ENCODE results near the gene PREB. TPM values are rescaled to one million over a fixed set of nuclear protein-coding genes. Genes with fewer than 3 reads are reported as not detected.
"Not testable (repeated sequence)": the region's sequence is repeated elsewhere in the genome, so short reads cannot be mapped to it uniquely, and the experiment has no call there.

The PREB gene, protein sequence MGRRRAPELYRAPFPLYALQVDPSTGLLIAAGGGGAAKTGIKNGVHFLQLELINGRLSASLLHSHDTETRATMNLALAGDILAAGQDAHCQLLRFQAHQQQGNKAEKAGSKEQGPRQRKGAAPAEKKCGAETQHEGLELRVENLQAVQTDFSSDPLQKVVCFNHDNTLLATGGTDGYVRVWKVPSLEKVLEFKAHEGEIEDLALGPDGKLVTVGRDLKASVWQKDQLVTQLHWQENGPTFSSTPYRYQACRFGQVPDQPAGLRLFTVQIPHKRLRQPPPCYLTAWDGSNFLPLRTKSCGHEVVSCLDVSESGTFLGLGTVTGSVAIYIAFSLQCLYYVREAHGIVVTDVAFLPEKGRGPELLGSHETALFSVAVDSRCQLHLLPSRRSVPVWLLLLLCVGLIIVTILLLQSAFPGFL
- 48.5 TPM for polyA plus RNA-seq
- long read RNA-seq, donor 1, transcript PREB-201 (9 exons, 2,166 nt): major isoform, 8 of 8 reads
- long read RNA-seq, donor 1, partial matches to known transcripts: 0 of 8 reads
- long read RNA-seq, donor 1, other reads (novel, unspliced or antisense): 0 of 8 reads
- long read RNA-seq, donor 2, transcript PREB-201 (9 exons, 2,166 nt): major isoform, 9 of 14 reads
- long read RNA-seq, donor 2, partial matches to known transcripts: 5 of 14 reads
- long read RNA-seq, donor 2, other reads (novel, unspliced or antisense): 0 of 14 reads
- long read RNA-seq, donor 3: 0 reads
- long read RNA-seq, donor 4, partial matches to known transcripts: 0 of 2 reads
- long read RNA-seq, donor 4, other reads (novel, unspliced or antisense): 0 of 2 reads
- long read RNA-seq, donor 5, transcript PREB-201 (9 exons, 2,166 nt): major isoform, 5 of 5 reads
- long read RNA-seq, donor 5, partial matches to known transcripts: 0 of 5 reads
- long read RNA-seq, donor 5, other reads (novel, unspliced or antisense): 0 of 5 reads
- long read RNA-seq, donor 6, transcript PREB-201 (9 exons, 2,166 nt): major isoform, 11 of 23 reads
- long read RNA-seq, donor 6, partial matches to known transcripts: 11 of 23 reads
- long read RNA-seq, donor 6, other reads (novel, unspliced or antisense): 0 of 23 reads
- long read RNA-seq, donor 7, transcript PREB-201 (9 exons, 2,166 nt): major isoform, 5 of 5 reads
- long read RNA-seq, donor 7, partial matches to known transcripts: 0 of 5 reads
- long read RNA-seq, donor 7, other reads (novel, unspliced or antisense): 0 of 5 reads
- long read RNA-seq, donor 8, transcript PREB-201 (9 exons, 2,166 nt): major isoform, 13 of 26 reads
- long read RNA-seq, donor 8, partial matches to known transcripts: 13 of 26 reads
- long read RNA-seq, donor 8, other reads (novel, unspliced or antisense): 0 of 26 reads
- long read RNA-seq, donor 9, transcript PREB-201 (9 exons, 2,166 nt): major isoform, 5 of 19 reads
- long read RNA-seq, donor 9, partial matches to known transcripts: 12 of 19 reads
- long read RNA-seq, donor 9, other reads (novel, unspliced or antisense): 0 of 19 reads
- long read RNA-seq, donor 10, transcript PREB-201 (9 exons, 2,166 nt): major isoform, 16 of 22 reads
- long read RNA-seq, donor 10, partial matches to known transcripts: 5 of 22 reads
- long read RNA-seq, donor 10, other reads (novel, unspliced or antisense): 0 of 22 reads
- long read RNA-seq, donor 11, transcript PREB-201 (9 exons, 2,166 nt): major isoform, 8 of 8 reads
- long read RNA-seq, donor 11, partial matches to known transcripts: 0 of 8 reads
- long read RNA-seq, donor 11, other reads (novel, unspliced or antisense): 0 of 8 reads

DNA sequence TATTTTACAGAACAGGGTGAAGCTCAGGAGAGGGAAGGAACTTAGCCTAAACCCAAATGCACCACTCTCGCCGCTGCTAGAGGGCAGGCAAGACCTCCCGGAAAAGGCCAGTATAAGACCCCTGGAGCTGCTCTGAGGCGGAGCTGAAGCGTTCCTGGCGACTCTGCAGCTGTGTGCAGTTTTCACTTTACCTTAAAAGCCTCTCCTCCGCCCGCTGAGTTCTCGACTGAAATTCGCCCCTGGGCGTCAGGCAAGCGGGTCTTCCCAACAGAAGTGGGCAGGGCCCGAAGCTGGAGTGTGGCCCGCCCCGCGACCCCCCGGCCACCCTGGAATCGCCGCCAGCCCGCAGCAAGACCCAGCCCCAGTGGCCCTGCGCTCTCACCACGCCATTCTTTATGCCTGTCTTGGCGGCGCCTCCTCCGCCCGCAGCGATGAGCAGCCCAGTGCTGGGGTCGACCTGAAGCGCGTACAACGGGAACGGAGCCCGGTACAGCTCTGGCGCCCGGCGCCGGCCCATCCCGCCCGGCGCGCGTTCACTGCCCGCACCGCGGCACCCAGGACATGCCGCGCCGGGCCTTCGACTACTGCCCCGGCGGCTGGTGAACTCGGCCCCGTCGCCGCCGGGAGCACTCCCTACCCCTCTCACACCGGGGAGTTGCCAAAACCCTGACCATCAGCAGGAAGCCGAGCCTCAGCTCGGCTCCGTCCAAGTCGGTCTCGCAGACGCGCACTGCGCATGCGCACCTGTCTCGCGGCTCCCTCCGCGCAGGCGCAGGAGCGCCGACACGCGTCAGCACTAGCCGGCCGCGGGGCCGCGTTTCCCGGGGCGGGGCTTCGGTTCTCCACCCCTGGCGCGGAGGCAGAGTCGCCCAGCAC, at the start of gene PREB:
TSS of gene PREB (minus strand) at position 732 of the 876 bp plus-strand sequence. CDS start at position 517, 215 bp downstream.
- H3K36me3 ChIP-seq (ENCODE audit: control insufficient read depth, insufficient read depth, low read length): peaks cover 40% of the 10 kb centered on the region
- peak within 1 kb of the TSS; percentile 56 for H3K27ac ChIP-seq (ENCODE audit: low read length)
- no peaks in the 10 kb centered on the region for H3K27me3 ChIP-seq (ENCODE audit: control insufficient read depth, insufficient read depth, low read length)
- peak within 1 kb of the TSS; percentile 82 for H3K4me3 ChIP-seq (ENCODE audit: low read length)
- H3K9me3 ChIP-seq (ENCODE audit: control insufficient read depth, low read depth, low read length): no peaks in the 10 kb centered on the region
- DNase-seq: peak; percentile 96 to 97
- H3K4me1 ChIP-seq (ENCODE audit: control insufficient read depth, insufficient read depth, low read length): peaks cover 10% of the 10 kb centered on the region
- no CpG with 5 or more reads among the region's 86 CpGs for WGBS (ENCODE audit: insufficient coverage, low lambda C conversion rate)

DNA sequence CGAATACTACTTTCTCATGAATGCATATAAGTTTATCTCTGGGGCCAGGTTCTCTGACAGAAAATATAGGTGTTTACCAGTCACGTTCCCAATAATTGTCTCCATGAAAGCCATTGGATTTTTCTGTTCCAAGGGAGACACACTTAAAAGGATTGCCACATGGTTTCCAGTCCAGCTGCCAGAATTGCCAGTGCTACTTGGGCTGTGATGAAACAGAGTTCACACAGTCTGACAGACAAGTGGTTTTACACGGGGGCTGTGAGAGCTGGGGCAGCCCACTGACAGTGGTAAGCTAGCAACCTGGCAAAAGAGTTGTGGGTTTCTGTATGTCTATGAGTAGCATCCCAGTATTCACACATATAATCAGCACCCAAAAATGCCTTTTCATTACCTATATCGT, 49.7 kb upstream of the PREB start:
- no peaks in the 10 kb centered on the region for H3K36me3 ChIP-seq (ENCODE audit: control insufficient read depth, insufficient read depth, low read length)
- no peaks in the 10 kb centered on the region for H3K9me3 ChIP-seq (ENCODE audit: control insufficient read depth, low read depth, low read length)
- H3K27me3 ChIP-seq (ENCODE audit: control insufficient read depth, insufficient read depth, low read length): peaks cover 2% of the 10 kb centered on the region
- no peaks in the 10 kb centered on the region for H3K4me1 ChIP-seq (ENCODE audit: control insufficient read depth, insufficient read depth, low read length)
- H3K4me3 ChIP-seq (ENCODE audit: low read length): no peak overlapping the region
- no CpG with 5 or more reads among the region's 4 CpGs for WGBS (ENCODE audit: insufficient coverage, low lambda C conversion rate)
- H3K27ac ChIP-seq (ENCODE audit: low read length): no peak overlapping the region
- DNase-seq: no peak

DNA sequence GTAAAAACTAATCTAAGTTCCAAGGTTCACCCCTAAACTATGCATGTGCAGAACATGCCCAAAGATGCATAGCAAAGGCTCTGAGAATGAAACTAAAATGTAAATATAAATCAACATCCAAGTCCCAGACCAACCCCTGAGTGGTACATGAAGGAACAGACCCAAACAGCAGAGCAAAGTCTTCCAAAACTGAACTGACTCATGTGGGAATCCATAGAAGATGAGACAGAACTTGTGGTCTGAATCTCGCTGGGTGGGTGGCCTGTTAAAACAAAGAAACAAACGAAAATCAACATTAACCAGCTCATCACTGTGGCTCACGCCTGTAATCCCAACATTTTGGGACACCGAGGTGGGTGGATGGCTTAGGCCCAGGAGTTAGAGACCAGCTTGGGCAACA, 47.9 kb upstream of the PREB start:
- peaks cover 2% of the 10 kb centered on the region for H3K27me3 ChIP-seq (ENCODE audit: control insufficient read depth, insufficient read depth, low read length)
- H3K9me3 ChIP-seq (ENCODE audit: control insufficient read depth, low read depth, low read length): no peaks in the 10 kb centered on the region
- no peak overlapping the region for H3K27ac ChIP-seq (ENCODE audit: low read length)
- H3K4me3 ChIP-seq (ENCODE audit: low read length): no peak overlapping the region
- DNase-seq: no peak
- no peaks in the 10 kb centered on the region for H3K4me1 ChIP-seq (ENCODE audit: control insufficient read depth, insufficient read depth, low read length)
- no peaks in the 10 kb centered on the region for H3K36me3 ChIP-seq (ENCODE audit: control insufficient read depth, insufficient read depth, low read length)
- WGBS (ENCODE audit: insufficient coverage, low lambda C conversion rate): no CpG with 5 or more reads among the region's 4 CpGs

DNA sequence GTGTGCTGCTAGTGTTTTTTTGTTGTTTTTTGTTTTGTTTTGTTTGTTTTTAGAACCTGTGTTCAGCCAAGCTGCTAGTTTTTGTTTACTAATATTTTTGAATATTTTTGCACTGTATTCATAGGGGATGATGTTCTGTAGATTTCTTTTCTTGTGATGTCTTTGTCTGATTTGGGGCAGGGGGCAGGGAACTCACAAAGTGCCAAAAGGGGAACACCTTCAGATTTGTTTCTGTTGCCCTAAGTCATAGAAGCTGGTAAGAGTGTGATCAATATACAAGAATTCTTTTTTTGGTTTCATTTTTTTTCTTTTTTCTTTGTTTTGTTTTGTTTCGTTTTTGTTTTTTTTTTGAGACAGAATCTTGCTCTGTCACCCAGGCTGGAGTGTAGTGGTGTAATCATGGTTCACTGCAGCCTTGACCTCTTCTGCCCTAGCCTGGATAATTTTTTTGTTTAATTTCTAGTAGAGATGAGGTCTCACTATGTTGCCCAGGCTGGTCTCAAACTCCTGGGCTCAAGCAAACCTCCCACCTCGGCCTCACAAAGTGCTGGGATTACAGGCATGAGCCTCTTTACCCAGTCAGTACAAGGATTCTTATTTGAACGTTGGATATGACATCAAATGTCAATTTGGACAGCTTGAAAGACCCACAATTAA, 45.0 kb upstream of the PREB start:
- no CpG with 5 or more reads among the region's 3 CpGs for WGBS (ENCODE audit: insufficient coverage, low lambda C conversion rate)
- Histone ChIP-seq H3K27ac (ENCODE audit: low read length) (no peak overlapping the region), H3K4me3 (ENCODE audit: low read length) (no peak overlapping the region)

DNA sequence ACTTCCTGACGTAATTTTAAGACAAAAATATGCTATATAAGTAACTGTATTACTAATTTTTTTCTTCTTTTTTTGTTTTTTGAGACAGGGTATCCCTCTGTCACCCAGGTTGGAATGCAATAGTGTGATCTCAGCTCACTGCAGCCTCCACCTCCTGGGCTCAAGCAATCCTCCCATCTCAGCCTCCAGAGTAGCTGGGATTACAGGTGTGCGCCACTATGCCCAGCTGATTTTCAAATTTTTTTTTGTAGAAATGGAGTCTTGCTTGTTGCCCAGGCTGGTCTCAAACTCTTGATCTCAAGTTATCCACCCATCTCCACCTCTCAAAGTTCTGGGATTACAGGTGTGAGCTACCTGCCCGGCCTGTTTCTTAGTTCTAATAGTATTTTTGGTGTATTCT, 44.0 kb upstream of the PREB start:
- Histone ChIP-seq H3K4me3 (ENCODE audit: low read length) (no peak overlapping the region), H3K27ac (ENCODE audit: low read length) (no peak overlapping the region), H3K36me3 (ENCODE audit: control insufficient read depth, insufficient read depth, low read length) (no peaks in the 10 kb centered on the region), H3K27me3 (ENCODE audit: control insufficient read depth, insufficient read depth, low read length) (peaks cover 5% of the 10 kb centered on the region), H3K9me3 (ENCODE audit: control insufficient read depth, low read depth, low read length) (no peaks in the 10 kb centered on the region), H3K4me1 (ENCODE audit: control insufficient read depth, insufficient read depth, low read length) (no peaks in the 10 kb centered on the region)
- 100% methylated on average over 1 of the region's 3 CpGs for WGBS (ENCODE audit: insufficient coverage, low lambda C conversion rate)
- no peak for DNase-seq

More for the DNA sequence above, 45.0 kb upstream of the PREB start:
- no peaks in the 10 kb centered on the region for H3K4me1 ChIP-seq (ENCODE audit: control insufficient read depth, insufficient read depth, low read length)
- H3K36me3 ChIP-seq (ENCODE audit: control insufficient read depth, insufficient read depth, low read length): no peaks in the 10 kb centered on the region
- no peak for DNase-seq
- peaks cover 5% of the 10 kb centered on the region for H3K27me3 ChIP-seq (ENCODE audit: control insufficient read depth, insufficient read depth, low read length)
- H3K9me3 ChIP-seq (ENCODE audit: control insufficient read depth, low read depth, low read length): no peaks in the 10 kb centered on the region

DNA sequence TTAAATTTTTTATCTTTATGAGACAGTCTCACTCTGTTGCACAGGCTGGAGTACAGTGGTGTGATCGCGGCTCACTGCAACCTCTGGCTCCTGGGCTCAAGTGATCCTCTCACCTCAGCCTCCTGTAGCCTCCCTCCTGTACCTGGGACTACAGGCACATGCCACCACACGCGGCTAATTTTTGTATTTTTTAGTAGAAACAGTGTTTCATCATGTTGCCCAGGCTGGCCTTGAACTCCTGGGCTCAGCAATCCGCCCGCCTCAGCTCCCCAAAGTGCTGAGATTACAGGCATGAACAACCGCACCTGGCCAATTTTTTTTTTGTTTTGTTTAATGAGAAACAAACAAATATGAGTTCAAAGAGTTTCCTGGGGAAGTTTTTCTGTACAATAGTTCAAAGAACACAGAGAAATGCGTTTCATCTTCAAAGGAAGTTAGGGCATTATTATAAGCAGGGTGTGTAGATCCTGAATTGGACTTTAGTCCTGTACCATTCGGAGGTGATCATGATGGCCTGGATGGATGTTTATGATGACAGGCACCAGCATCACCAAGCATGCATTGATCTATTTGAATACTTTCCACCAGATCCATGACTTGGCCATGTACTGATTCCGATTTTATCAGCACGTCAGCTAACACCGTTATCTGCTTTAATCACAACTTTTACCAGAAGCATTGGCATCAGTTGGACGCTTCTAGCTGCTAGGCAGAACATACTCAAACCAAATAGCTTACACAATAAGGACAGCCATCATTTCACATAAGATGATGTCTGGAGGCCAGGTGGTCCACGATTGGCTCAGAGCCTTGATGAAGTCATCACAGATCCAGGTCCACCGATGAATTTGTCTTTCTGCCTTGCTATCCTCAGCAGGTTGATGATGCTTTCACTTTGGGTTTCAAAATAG, 43.3 kb upstream of the PREB start:
- Histone ChIP-seq H3K27ac (ENCODE audit: low read length) (no peak overlapping the region), H3K4me3 (ENCODE audit: low read length) (no peak overlapping the region), H3K27me3 (ENCODE audit: control insufficient read depth, insufficient read depth, low read length) (peaks cover 5% of the 10 kb centered on the region), H3K9me3 (ENCODE audit: control insufficient read depth, low read depth, low read length) (no peaks in the 10 kb centered on the region), H3K4me1 (ENCODE audit: control insufficient read depth, insufficient read depth, low read length) (no peaks in the 10 kb centered on the region), H3K36me3 (ENCODE audit: control insufficient read depth, insufficient read depth, low read length) (no peaks in the 10 kb centered on the region)
- peak in 1 of 2 donors; percentile 22 for DNase-seq
- WGBS (ENCODE audit: insufficient coverage, low lambda C conversion rate): no CpG with 5 or more reads among the region's 15 CpGs

DNA sequence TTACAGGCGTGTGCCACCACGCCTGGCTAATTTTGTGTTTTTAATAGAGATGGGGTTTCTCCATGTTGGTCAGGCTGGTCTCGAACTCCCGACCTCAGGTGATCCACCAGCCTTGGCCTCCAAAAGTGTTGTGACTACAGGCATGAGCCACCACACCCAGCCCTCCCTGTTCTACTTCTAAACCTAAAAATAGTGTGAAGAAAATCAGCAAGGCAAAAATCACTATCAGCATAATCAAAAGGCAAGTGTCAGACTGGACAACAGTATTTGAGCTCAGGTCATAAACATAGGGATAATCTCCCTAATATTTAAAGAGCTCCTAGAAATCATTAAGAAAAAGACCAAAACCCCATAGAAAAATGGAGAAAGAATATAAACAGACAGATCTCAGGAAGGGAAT, 41.3 kb upstream of the PREB start:
- H3K27ac ChIP-seq (ENCODE audit: low read length); H3K36me3 ChIP-seq (ENCODE audit: control insufficient read depth, insufficient read depth, low read length); H3K27me3 ChIP-seq (ENCODE audit: control insufficient read depth, insufficient read depth, low read length); H3K9me3 ChIP-seq (ENCODE audit: control insufficient read depth, low read depth, low read length); H3K4me3 ChIP-seq (ENCODE audit: low read length); DNase-seq; H3K4me1 ChIP-seq (ENCODE audit: control insufficient read depth, insufficient read depth, low read length): not testable (repeated sequence)
- WGBS (ENCODE audit: insufficient coverage, low lambda C conversion rate): no CpG with 5 or more reads among the region's 4 CpGs

DNA sequence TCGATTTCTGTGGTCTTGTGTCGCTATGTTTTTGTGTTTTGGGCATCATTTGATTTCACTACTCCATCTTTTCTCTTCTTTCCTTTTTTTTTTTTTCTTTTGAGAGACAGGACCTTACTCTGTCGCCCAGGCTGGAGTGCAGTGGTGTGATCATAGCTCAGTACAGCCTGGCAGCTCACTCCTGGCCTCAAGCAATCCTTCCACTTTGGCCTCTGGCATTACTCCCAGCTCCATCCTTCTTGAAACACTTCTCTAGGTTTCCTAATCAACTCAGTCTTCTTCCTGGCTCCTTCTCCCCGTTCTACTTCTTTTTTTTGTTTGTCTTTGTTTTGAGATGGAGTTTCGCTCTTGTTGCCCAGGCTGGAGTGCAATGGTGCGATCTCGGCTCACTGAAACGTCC, 40.9 kb upstream of the PREB start:
- Histone ChIP-seq H3K27me3 (ENCODE audit: control insufficient read depth, insufficient read depth, low read length) (peaks cover 5% of the 10 kb centered on the region), H3K4me1 (ENCODE audit: control insufficient read depth, insufficient read depth, low read length) (no peaks in the 10 kb centered on the region), H3K27ac (ENCODE audit: low read length) (no peak overlapping the region)

More for the DNA sequence above, 40.9 kb upstream of the PREB start:
- no peak overlapping the region for H3K4me3 ChIP-seq (ENCODE audit: low read length)
- no peaks in the 10 kb centered on the region for H3K36me3 ChIP-seq (ENCODE audit: control insufficient read depth, insufficient read depth, low read length)
- 76% methylated on average over 3 of the region's 8 CpGs for WGBS (ENCODE audit: insufficient coverage, low lambda C conversion rate)
- no peak for DNase-seq
- H3K9me3 ChIP-seq (ENCODE audit: control insufficient read depth, low read depth, low read length): no peaks in the 10 kb centered on the region

Measured in large intestine (tissue), 12 donors.